ENCODE results near the gene TMEM242.

Gene TMEM242

GRCh38 chr6:157246048-157246630 is 77.2 kb downstream of the TMEM242 start:
- no peak for DNase-seq

DNA sequence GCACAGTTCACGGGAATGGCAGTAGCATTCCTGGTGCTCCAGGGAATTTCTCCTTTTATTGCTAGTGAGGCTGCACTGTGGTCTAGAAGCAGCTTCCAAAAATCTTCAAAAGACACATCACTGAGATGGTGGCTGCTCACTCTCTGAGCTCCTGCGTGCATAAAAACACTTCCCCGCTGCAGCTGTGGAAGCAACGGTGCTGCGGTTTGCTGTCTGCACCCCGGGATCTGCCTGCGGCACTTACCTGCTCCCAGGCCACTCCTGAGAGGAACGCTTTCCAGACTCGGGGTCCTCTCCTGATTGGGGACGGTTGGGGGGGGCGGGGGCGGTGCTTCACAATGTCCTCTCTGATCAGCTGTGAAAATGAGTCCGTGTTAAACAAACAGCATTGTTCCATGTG is 77.9 kb downstream of the TMEM242 start:
- no peak for DNase-seq

DNA sequence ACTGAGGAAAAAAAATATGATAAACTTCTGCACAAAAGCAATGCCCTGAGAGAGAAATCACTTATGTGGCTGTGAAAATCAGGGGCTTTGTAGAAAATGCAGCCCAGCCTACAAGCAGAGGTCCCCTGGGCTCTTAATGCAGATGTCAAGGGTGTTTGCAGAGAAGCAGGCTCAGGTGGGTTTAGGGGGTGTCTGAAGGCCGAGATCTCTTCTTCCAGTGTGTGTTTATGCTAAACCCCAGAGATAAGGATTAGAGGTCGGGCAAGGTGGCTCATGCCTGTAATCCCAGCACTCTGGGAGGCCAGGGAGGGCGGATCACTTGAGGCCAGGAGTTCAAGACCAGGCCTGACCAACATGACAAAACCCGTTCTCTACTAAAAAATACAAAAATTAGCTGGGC is 78.5 kb downstream of the TMEM242 start:
- DNase-seq, result no peak

DNA sequence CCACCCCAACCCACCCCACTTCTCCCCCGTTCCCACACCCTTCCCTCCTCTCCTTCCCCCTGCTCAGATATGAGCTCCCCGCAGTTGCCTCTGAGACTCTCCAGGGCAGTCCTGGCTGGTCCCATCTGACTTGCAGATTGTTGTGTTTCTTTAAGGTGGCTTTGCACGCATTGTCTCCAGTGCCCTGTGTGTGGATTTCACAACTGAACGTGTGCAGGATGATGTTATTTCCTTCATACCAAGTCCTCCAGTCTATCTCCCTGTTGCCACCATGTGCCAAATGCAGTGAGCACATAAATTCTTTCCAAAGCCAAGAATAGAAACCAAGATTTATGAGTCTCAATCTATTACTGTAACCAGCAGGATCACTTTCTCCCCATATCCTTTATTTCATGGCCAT is 79.1 kb downstream of the TMEM242 start:
- DNase-seq, result no peak

GRCh38 chr6:157242791-157243190 is 80.5 kb downstream of the TMEM242 start:
- no peak for DNase-seq

- DNase-seq, result no peak
These were observed 82.4 kb downstream of the TMEM242 start for GRCh38 chr6:157240960-157241311.

- peak in 1 of 2 donors; percentile 7 for DNase-seq
These were observed 83.0 kb downstream of the TMEM242 start for GRCh38 chr6:157240059-157240959.

GRCh38 chr6:157239671-157240058 is 83.7 kb downstream of the TMEM242 start:
- no peak for DNase-seq
